LNCaP clone FGC (cell line): ENCODE results near the gene THPO.

Experiments
- DNase-seq: peaks from one replicate; pipeline ENCODE4 v3.0.0-alpha.2; 2011; ENCODE audit warnings: low read depth
- H3K4me3 ChIP-seq: 2 replicates; pipeline ENCODE4 v1.5.1; 2011; ENCODE audit warnings: mild to moderate bottlenecking, low read depth, low read length, control low read depth
- TF ChIP-seq, protein P1 (sequence below): IDR thresholded peaks from 2 replicates; pipeline ENCODE4 v1.5.1; 2012; ENCODE audit warnings: mild to moderate bottlenecking; ENCODE audit not compliant: control insufficient read depth, insufficient read depth; ENCODE audit errors: extremely low read depth

THPO gene

DNA sequence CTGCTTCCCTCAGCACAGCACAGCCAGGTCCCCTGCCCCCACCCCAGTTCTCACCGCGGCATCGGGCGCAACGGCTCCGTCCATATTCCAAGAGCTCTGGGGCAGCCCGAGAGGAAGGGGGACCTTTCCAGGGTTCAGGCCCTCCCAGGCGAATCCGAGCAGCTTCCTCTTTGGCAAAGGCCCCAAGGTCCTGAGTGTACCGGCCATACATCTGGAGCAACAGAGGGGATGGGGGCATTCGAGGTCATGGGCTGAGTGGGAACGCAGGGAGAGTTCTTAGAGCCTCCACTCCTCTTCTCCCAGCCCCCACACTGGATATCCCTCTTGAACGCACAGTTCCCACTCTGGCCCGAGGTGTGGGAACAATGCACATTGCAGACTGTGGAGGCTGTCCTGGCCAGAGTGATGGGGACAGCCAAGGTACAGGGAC is 19.1 kb downstream of the THPO start:
- DNase-seq, result no peak
- TF ChIP-seq, protein P1, sequence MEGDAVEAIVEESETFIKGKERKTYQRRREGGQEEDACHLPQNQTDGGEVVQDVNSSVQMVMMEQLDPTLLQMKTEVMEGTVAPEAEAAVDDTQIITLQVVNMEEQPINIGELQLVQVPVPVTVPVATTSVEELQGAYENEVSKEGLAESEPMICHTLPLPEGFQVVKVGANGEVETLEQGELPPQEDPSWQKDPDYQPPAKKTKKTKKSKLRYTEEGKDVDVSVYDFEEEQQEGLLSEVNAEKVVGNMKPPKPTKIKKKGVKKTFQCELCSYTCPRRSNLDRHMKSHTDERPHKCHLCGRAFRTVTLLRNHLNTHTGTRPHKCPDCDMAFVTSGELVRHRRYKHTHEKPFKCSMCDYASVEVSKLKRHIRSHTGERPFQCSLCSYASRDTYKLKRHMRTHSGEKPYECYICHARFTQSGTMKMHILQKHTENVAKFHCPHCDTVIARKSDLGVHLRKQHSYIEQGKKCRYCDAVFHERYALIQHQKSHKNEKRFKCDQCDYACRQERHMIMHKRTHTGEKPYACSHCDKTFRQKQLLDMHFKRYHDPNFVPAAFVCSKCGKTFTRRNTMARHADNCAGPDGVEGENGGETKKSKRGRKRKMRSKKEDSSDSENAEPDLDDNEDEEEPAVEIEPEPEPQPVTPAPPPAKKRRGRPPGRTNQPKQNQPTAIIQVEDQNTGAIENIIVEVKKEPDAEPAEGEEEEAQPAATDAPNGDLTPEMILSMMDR, result no peak
- H3K4me3 ChIP-seq, result no peak overlapping the region

DNA sequence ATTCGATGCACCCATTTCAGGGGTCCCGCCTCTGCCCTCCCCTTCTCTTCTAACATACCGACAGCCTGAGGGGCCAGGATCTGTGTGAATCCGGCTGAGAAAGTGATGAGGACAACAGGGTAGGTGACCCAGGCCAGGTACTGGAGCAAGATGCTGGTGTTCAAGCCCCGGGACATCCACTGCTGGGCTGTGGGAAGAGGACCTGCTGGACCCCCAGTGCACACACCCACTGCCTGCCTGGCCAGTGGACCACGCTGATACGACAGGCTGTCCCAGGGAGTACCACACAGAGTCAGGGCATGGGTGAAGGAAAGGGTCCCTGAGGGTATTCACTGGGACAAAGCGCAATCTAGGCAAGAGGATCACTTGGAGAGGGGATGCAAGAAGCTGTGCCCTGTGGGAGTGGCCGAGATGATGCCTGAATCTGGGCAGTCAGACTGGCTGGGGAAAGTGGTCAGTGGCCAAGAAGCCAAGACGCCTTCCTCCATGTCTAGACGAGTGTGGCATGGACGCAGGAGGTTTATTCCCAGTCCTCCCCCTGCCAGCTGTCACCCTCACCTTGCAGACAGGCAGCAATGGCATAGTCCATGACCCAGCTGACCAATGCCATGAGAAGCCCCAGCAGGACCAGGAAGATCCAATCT is 19.8 kb downstream of the THPO start:
- no peak overlapping the region for H3K4me3 ChIP-seq
- no peak for DNase-seq
- TF ChIP-seq, protein P1, result no peak

DNA sequence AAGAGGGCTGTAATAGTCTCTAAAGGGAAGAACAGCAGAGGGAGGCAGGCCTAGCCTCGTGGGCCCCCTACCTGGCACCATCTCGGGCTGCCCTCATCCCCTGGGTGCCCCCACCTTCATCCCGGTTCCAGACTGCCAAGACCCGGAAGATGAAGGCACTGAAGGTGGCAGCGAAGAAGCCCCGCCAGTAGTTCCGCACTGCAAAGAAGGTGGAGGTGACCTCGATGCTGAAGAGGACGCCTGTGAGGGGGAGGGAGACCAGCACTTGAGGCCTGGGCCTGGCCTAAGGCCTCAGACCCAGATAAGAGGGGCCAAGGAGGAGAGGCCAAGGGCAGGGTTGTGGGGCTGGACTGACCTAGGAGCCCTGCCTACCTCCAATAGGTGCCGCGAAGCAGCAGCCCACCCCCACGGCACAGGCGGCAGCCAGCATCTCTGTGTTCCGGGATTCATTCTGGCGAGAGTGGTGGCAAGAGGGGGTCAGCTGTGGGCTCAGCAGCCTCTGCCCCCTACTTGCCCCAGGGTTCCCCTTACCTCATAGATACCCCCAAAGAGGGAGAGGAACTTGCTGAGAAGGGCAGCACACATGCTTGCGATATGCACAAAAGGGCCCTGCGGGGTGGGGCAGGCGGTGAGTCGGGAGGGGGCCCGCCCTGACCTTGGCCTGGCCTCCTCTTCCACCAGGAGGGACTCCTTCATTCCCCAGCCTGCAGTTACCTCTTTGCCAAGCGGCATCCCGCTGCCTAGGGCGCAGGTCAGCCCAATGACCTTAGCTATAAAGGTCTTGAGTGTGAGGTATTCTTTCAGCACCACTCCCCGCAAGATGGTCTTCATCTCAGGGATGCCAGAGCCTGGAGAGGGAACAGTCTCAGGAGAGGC is 20.5 kb downstream of the THPO start:
- no peak overlapping the region for H3K4me3 ChIP-seq
- TF ChIP-seq, protein P1, result no peak
- no peak for DNase-seq

DNA sequence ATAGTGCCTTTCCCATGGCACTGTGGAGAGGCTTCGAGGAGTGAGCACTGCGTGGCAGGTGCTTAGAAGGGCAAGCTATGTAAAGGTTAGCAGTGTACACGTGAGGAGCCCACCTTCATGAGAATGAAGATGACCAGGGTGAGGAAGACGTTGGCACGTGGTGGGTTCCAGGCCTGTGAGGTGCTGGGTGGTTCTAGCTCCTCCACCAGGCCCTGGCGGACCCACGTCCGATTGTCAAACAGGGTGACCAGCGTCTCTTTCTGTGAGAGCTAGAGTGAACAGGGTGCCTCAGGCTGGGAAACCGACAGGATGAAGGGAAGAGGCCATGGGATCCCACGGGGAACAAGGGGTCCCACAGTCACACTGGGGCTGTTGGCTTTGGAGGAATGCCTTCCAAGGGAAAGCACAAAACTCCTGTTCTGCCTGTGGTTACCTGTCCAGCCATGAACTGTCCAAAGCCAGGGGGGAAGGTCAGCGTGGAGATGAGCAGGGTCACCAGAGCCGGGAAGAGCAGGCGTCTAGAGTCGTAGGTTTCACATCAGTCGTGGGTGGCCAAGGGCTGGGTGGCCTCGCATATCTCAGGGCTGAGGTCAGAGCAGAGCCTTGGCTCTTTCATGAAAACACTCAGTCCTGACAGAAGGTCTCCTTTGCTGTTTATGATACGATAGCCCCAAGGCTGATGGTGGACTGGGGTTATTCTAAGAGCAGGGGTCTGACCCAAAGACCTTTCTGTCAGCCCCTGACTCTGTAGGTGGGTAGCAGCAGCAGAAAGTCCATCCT is 22.6 kb downstream of the THPO start:
- no peak overlapping the region for H3K4me3 ChIP-seq
- no peak for DNase-seq
- TF ChIP-seq, protein P1, result no peak

DNA sequence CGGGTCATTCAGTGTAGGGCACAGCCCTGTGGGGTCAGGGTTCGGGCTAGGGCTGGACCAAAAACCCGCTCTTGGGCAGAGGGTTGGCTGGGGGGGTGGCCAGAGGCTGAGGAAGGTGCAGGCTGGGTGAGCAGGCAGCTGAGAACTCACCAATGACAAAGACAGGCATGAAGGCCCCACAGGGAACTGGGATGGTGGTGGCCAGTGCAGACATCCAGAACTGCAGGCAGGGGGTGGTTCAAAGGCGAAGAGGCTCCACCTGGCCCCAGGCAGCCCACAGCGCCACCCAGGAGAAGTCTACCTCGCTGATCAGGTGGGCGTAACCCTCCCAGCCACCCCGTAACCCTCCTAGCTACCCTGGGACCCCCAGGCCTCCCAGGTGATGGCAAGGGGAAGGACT is 23.3 kb downstream of the THPO start:
- DNase-seq, result no peak
- H3K4me3 ChIP-seq, result no peak overlapping the region
- TF ChIP-seq, protein P1, result no peak

DNA sequence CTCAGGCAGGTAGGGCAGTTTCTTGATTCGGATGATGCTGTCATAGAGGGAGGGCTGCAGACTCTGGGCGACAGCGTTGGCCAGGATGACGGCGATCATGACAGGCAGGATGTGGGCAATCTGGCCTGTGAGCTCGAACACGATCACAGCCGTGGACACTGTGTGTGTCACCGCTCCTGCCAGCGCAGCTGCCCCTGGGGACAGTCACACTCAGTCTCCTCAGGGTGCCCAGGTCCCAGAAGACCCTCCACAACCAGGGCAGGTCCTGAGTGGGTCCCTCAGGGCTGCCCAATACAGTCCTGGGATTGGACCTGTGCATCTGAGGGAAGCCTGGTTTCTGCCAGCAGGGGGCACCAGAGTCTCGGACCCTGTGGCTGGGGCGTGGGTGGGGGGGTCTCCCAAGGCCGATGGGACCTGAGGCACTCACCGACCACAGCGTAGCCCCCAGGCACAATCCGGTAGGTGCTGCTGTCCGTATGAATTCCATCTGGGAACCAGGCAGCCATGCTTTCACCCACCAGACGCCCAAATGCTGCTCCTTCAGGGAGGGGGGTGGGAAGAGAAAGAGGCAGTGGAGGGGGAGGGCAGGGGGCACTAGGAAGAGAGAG is 23.8 kb downstream of the THPO start:
- DNase-seq, result no peak
- no peak overlapping the region for H3K4me3 ChIP-seq
- TF ChIP-seq, protein P1, result peak; percentile 78
